HepG2 (cell line): Measurements from ENCODE around the gene PTPMT1. TPM values are rescaled to one million over a fixed set of nuclear protein-coding genes. Genes with fewer than 3 reads are reported as not detected.
A peak's percentile ranks its signal among the peaks of the same experiment; 100 is the strongest.

Experiments used
- ATAC-seq: fragments of 200-7000 bp; cut with Tn5 transposase; 3 replicates; pipeline ENCODE4 v1.9.1; 2020; ENCODE audit warnings: mild to moderate bottlenecking, moderate library complexity
- BruUV-seq: library from RNA; stranded (reverse); fragments of 400-500 nt; replicated peaks from 2 replicates; lab custom pipeline; 2021; lab: Mats Ljungman, UMichigan
- CTCF ChIA-PET: fragments of 300-600 bp; formaldehyde crosslinking; extraction: SDS; loops from one replicate; lab custom pipeline; 2021; ENCODE audit warnings: low total read pairs, inconsistent platforms, low intra/inter-chr PET ratio; lab: Yijun Ruan, JAX
- POLR2A ChIA-PET: fragments of 350-600 bp; sonication (Branson Sonifier 250); formaldehyde crosslinking; loops from one replicate; lab custom pipeline; 2020; ENCODE audit warnings: antibody characterized with exemption, inconsistent platforms; lab: Yijun Ruan, JAX
- DNase-seq: peaks from one replicate; pipeline ENCODE4 v3.0.0-alpha.2; 2015; ENCODE audit warnings: low spot score
- FAIRE-seq: peaks from 3 replicates; lab custom pipeline; 2011; peaks lifted over from hg19 to GRCh38; lab: Jason Lieb, UNC
- H2AFZ ChIP-seq: one replicate; pipeline ENCODE4 v1.6.1; 2011; ENCODE audit warnings: low read length, inconsistent platforms
- H3K27ac ChIP-seq: fragments of 300-600 bp; 3 replicates; pipeline ENCODE4 v1.8.0; 2011; ENCODE audit warnings: mixed run types, mild to moderate bottlenecking, mixed read lengths, low read length, inconsistent platforms; ENCODE audit not compliant: insufficient read depth; ENCODE audit errors: extremely low read length
- H3K27me3 ChIP-seq, 2 experiments: fragments of 200-600 bp in 1 of 2; 2 replicates in 1 of 2; 3 replicates in 1 of 2; pipeline versions ENCODE4 v1.6.0 to v1.8.0; 2011; ENCODE audit warnings: low read length in 2 of 2, mild to moderate bottlenecking in 2 of 2, moderate library complexity in 2 of 2, inconsistent platforms in 1 of 2; ENCODE audit not compliant: insufficient read depth in 2 of 2, control insufficient read depth in 1 of 2
- H3K36me3 ChIP-seq, 2 experiments: fragments of 200-600 bp in 1 of 2; replicated peaks in 1 of 2; 2 replicates in 1 of 2; 3 replicates in 1 of 2; pipeline versions ENCODE4 v1.5.1 to v1.8.0; 2011; ENCODE audit warnings: low read length in 2 of 2, inconsistent platforms in 1 of 2; ENCODE audit not compliant: insufficient read depth in 2 of 2, control insufficient read depth in 1 of 2
- H3K4me1 ChIP-seq: 2 replicates; pipeline ENCODE4 v1.5.1; 2012; ENCODE audit warnings: low read length, inconsistent platforms; ENCODE audit not compliant: insufficient read depth
- H3K4me2 ChIP-seq: 2 replicates; pipeline ENCODE4 v1.6.0; 2011; ENCODE audit warnings: low read depth, low read length, inconsistent platforms
- H3K4me3 ChIP-seq, 3 experiments: fragments of 200-600 bp in 1 of 3; sonication (generic), shearing (Covaris generic) in 1 of 3; replicated peaks in 1 of 3; 2 replicates each; pipeline ENCODE4 v1.5.1; 2011 to 2016; ENCODE audit warnings: low read length in 3 of 3, inconsistent platforms in 2 of 3, low read depth in 2 of 3, mild to moderate bottlenecking in 2 of 3, control low read depth in 1 of 3, mixed read lengths in 1 of 3; ENCODE audit not compliant: insufficient read depth in 1 of 3
- H3K79me2 ChIP-seq: one replicate; pipeline ENCODE4 v1.6.1; 2011; ENCODE audit warnings: low read length, inconsistent platforms; ENCODE audit not compliant: insufficient read depth
- H3K9ac ChIP-seq: 2 replicates; pipeline ENCODE4 v1.6.0; 2011; ENCODE audit warnings: mild to moderate bottlenecking, low read depth, low read length, inconsistent platforms; ENCODE audit not compliant: insufficient read depth
- H3K9me3 ChIP-seq: 2 replicates; pipeline ENCODE4 v1.5.1; 2012; ENCODE audit warnings: mild to moderate bottlenecking, low read length
- H4K20me1 ChIP-seq: 2 replicates; pipeline ENCODE4 v1.6.0; 2011; ENCODE audit warnings: inconsistent platforms, mild to moderate bottlenecking, low read length, moderate library complexity; ENCODE audit not compliant: insufficient read depth
- BCLAF1 ChIP-seq: fragments of 450-650 bp; IDR thresholded peaks from 2 replicates; pipeline ENCODE4 v1.6.1; 2017; ENCODE audit warnings: mild to moderate bottlenecking
- E2F1 ChIP-seq: sonication (generic); formaldehyde crosslinking; IDR thresholded peaks from 2 replicates; pipeline ENCODE4 v1.5.0; 2020; ENCODE audit warnings: missing genetic modification reagents
- KAT8 ChIP-seq: IDR thresholded peaks from 2 replicates; pipeline ENCODE4 v1.6.1; 2016; ENCODE audit warnings: missing genetic modification reagents, missing compliant biosample characterization
- MAFG ChIP-seq: sonication (generic); formaldehyde crosslinking; IDR thresholded peaks from 2 replicates; pipeline ENCODE4 v1.5.1; 2020; ENCODE audit warnings: mild to moderate bottlenecking, missing genetic modification reagents
- SP140L ChIP-seq: sonication (generic); formaldehyde crosslinking; IDR thresholded peaks from 2 replicates; pipeline ENCODE4 v1.4.0; 2020; ENCODE audit warnings: missing genetic modification reagents, borderline replicate concordance
- ZNF331 ChIP-seq: sonication (generic); formaldehyde crosslinking; IDR thresholded peaks from 2 replicates; pipeline ENCODE4 v1.4.0; 2020; ENCODE audit warnings: missing genetic modification reagents
- ZNF574 ChIP-seq: sonication (generic); formaldehyde crosslinking; IDR thresholded peaks from 2 replicates; pipeline ENCODE4 v1.4.0; 2020; ENCODE audit warnings: missing genetic modification reagents
- ZNF800 ChIP-seq: sonication (generic); formaldehyde crosslinking; IDR thresholded peaks from 2 replicates; pipeline ENCODE4 v1.4.0; 2020; ENCODE audit warnings: missing genetic modification reagents
- ZNF883 ChIP-seq: sonication (generic); formaldehyde crosslinking; IDR thresholded peaks from 2 replicates; pipeline ENCODE4 v1.5.1; 2020; ENCODE audit warnings: mild to moderate bottlenecking, missing genetic modification reagents; ENCODE audit errors: not compliant biosample characterization
- WGBS: methylation state at CpG from one replicate; pipeline ENCODE4 v1.1.6; 2017; ENCODE audit warnings: low lambda C conversion rate; 5-methylcytosine and 5-hydroxymethylcytosine counted together
- in situ Hi-C: cut with HindIII; loops from 2 replicates; pipeline ENCODE4 v1.10.0; 2017; ENCODE audit warnings: low pct_unique_long_range_greater_than_20kb; ENCODE audit not compliant: extremely low pct_ligation_motif_present
- intact Hi-C: fragments of 100-400 bp; cut with micrococcal nuclease; formaldehyde crosslinking; loops from one replicate; pipeline ENCODE4 v1.10.0; 2022; ENCODE audit not compliant: unreplicated experiment
- polyA plus RNA-seq, 8 experiments: library from polyadenylated mRNA; depleted of rRNA in 3 of 8; stranded (reverse) in 7 of 8; unstranded in 1 of 8; fragments of >200 nt; fragmentation: Illumina TruSeq in 4 of 8; extraction: Trizol in 4 of 8; gene quantifications; 2 replicates each; pipeline versions ENCODE4 v1.2.1 to v1.2.3, GENCODE V29; 2011 to 2016; ENCODE audit warnings: low read depth in 4 of 8, missing spikeins in 1 of 8, mixed read lengths in 1 of 8; ENCODE audit not compliant: insufficient read depth in 1 of 8
- total RNA-seq, 5 experiments: library from RNA; depleted of rRNA; stranded (reverse); fragments of >200 nt; fragmentation: Illumina TruSeq; extraction: Trizol; gene quantifications; 2 replicates each; pipeline ENCODE4 v1.2.3, GENCODE V29; 2016; ENCODE audit warnings: low read depth in 1 of 5

Gene PTPMT1
- total and polyA plus RNA-seq, 2 of the 13 experiments (the other 11 are each of a cell fraction or from before 2014, with no cell fraction given) = 55.6 to 129 TPM

DNA sequence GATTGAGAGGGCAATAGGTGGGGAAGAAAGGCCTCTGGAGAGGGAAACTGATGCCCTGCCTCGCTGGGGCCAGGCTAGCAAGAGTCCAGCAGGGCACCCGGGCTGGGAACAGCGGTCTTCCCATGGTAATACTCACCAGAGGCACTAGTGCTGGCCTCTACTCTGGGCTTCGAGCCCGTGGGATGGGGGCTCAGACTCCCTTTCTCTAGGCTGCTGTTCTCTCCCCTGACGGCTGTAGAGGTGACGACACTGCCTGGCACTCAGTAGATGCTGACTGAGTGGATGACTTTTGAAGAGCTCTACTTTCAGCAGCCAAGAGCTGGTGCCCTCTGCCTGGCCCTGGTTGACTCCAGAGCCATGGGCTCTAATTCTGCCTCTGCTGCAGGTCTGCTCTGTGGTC lies 29.6 kb downstream of the PTPMT1 start:
- TF ChIP-seq ZNF800 (no peak), KAT8 (CRISPR knock-in tag) (no peak), SP140L (CRISPR knock-in tag) (no peak), BCLAF1 (no peak), MAFG (CRISPR knock-in tag) (no peak), ZNF574 (CRISPR knock-in tag) (no peak), E2F1 (CRISPR knock-in tag) (no peak), ZNF331 (CRISPR knock-in tag) (no peak), ZNF883 (CRISPR knock-in tag) (no peak)
- in situ Hi-C loops = no loop called here
- FAIRE-seq = no peak

More for the DNA sequence above, 29.6 kb downstream of the PTPMT1 start:
- WGBS = 17% methylated on average over 1 of the region's 7 CpGs
- ChIA-PET CTCF (no interaction called here), POLR2A (interaction anchor here (0.9 kb wide), 1 partner anchor 253 kb away, joined by 3 read pairs; the partner anchor contains the start of gene NUP160)
- Histone ChIP-seq H3K27ac (no peak overlapping the region), H4K20me1 (no peaks in the 10 kb centered on the region), H2AFZ (no peak overlapping the region), H3K9ac (no peak overlapping the region), H3K9me3 (no peaks in the 10 kb centered on the region), H3K4me1 (peaks cover 44% of the 10 kb centered on the region), H3K36me3 (no peaks in the 10 kb centered on the region), H3K4me2 (peak overlapping the region; percentile 86), H3K27me3 (peaks cover 3 to 27% of the 10 kb centered on the region in 2 experiments), H3K79me2 (no peaks in the 10 kb centered on the region), H3K4me3 (peak overlapping the region in 1 of 3 experiments; percentile 73; a peak in 1 of 6 replicates)
- no peak for DNase-seq
- intact Hi-C loops = no loop called here
- no TSS peak for BruUV-seq
- peak; percentile 35 for ATAC-seq
